K562 (cell line): ENCODE data around the gene KCNK2.

ENCODE experiments used
- AFF4 ChIP-seq: sonication (generic); formaldehyde crosslinking; IDR thresholded peaks from 2 replicates; pipeline ENCODE4 v1.8.0; 2023; ENCODE audit warnings: mild to moderate bottlenecking, missing genetic modification reagents
- E2F3 ChIP-seq: fragments of 250-450 bp; sonication (Bioruptor Pico); IDR thresholded peaks from 2 replicates; pipeline ENCODE4 v1.4.0; 2020; ENCODE audit warnings: mild to moderate bottlenecking
- MLX ChIP-seq, 2 experiments: fragments of 450-650 bp in 1 of 2; sonication (generic) in 1 of 2; formaldehyde crosslinking; conservative IDR thresholded peaks; 2 replicates each; pipeline versions ENCODE4 v1.4.0 to v1.8.1; 2020 to 2022; ENCODE audit warnings: mild to moderate bottlenecking in 1 of 2, missing genetic modification reagents in 1 of 2
- POLR3A ChIP-seq: IDR thresholded peaks from 2 replicates; pipeline ENCODE4 v1.6.1; 2011; ENCODE audit warnings: borderline replicate concordance, mild to moderate bottlenecking, moderate library complexity; ENCODE audit not compliant: insufficient read length, insufficient read depth; ENCODE audit errors: extremely low read depth
- ZNF133 ChIP-seq: fragments of 250-450 bp; sonication (Bioruptor Pico); IDR thresholded peaks from 2 replicates; pipeline ENCODE4 v1.4.0; 2020; ENCODE audit warnings: mild to moderate bottlenecking

- TF ChIP-seq AFF4 (CRISPR knock-in tag) (no peak), MLX (CRISPR knock-in tag; conservative IDR thresholded peaks at IDR 0.05) (no peak), ZNF133 (CRISPR knock-in tag) (no peak), E2F3 (CRISPR knock-in tag) (no peak), POLR3A (no peak)
Observed at GRCh38 chr1:215200121-215200520, 117.6 kb downstream of the KCNK2 start.
